Tibial nerve (tissue), 4 donors: Measurements from ENCODE around the gene SRPK3. TPM values are rescaled to one million over a fixed set of nuclear protein-coding genes. Genes with fewer than 3 reads are reported as not detected.

Experiments used
- DNase-seq, 2 donors: peaks; one replicate each; pipeline ENCODE4 v3.0.0-alpha.2; 2019; ENCODE audit warnings: low spot score in 2 of 2
- H3K27ac ChIP-seq, 4 donors: fragments of 200-600 bp; sonication (generic) in 3 of 4; one replicate each; pipeline ENCODE4 v1.5.1; 2017 to 2019; ENCODE audit warnings: mild to moderate bottlenecking in 1 of 4
- H3K27me3 ChIP-seq, 2 donors: fragments of 200-600 bp; sonication (generic) in 1 of 2; one replicate each; pipeline versions ENCODE4 v1.5.1 to v1.6.0; 2017 to 2019
- H3K36me3 ChIP-seq, 3 donors: fragments of 200-600 bp; sonication (generic); one replicate each; pipeline ENCODE4 v1.5.1; 2018 to 2019
- H3K4me1 ChIP-seq, 4 donors: fragments of 200-600 bp; sonication (generic) in 3 of 4; one replicate each; pipeline ENCODE4 v1.5.1; 2017 to 2019
- H3K4me3 ChIP-seq, 4 donors: fragments of 200-600 bp; sonication (generic) in 3 of 4; one replicate each; pipeline ENCODE4 v1.5.1; 2017 to 2019; ENCODE audit warnings: mild to moderate bottlenecking in 1 of 4, moderate library complexity in 1 of 4
- H3K9me3 ChIP-seq, 4 donors: fragments of 200-600 bp; sonication (generic) in 3 of 4; one replicate each; pipeline ENCODE4 v1.5.1; 2017 to 2019
- CTCF ChIP-seq, 5 experiments: fragments of 200-600 bp in 3 of 5; fragments of 450-650 bp in 2 of 5; sonication (generic) in 3 of 5; IDR thresholded peaks; one replicate each; pipeline ENCODE4 v1.5.1; 2016 to 2019; ENCODE audit warnings: antibody characterized with exemption in 5 of 5, mild to moderate bottlenecking in 3 of 5, moderate library complexity in 2 of 5
- EP300 ChIP-seq, 2 donors: sonication (generic); formaldehyde crosslinking; IDR thresholded peaks; one replicate each; pipeline ENCODE4 v1.6.1; 2017; ENCODE audit warnings: antibody characterized with exemption in 2 of 2, mild to moderate bottlenecking in 1 of 2
- POLR2A ChIP-seq, 2 donors: fragments of 450-650 bp; IDR thresholded peaks; one replicate each; pipeline ENCODE4 v1.6.1; 2017; ENCODE audit warnings: antibody characterized with exemption in 2 of 2, mild to moderate bottlenecking in 2 of 2, moderate library complexity in 2 of 2
- WGBS, 2 donors: methylation state at CpG; one replicate each; pipeline ENCODE4 v1.1.5; 2018; 5-methylcytosine and 5-hydroxymethylcytosine counted together
- total RNA-seq, 4 donors: library from RNA; depleted of rRNA; stranded (reverse); fragments of >200 nt; gene quantifications; one replicate each; pipeline ENCODE4 v1.1.0, GENCODE V29; 2016

SRPK3 gene
- total RNA-seq, 4 donors from 2014 or later, result 0.87 to 5.1 (median 1.4) TPM

- Histone ChIP-seq H3K36me3 (peaks cover 0 to 20% (median 0%) of the 10 kb centered on the region in 3 donors), H3K9me3 (no peaks in the 10 kb centered on the region), H3K4me3 (no peak overlapping the region), H3K27me3 (peaks cover 0 to 4% of the 10 kb centered on the region in 2 donors), H3K4me1 (peaks cover 0 to 26% (median 11%) of the 10 kb centered on the region in 4 donors), H3K27ac (peak overlapping the region in 1 of 4 donors; percentile 37)
- 49 to 70% methylated on average over 6 to 15 of the region's 22 CpGs for WGBS, 2 donors
- TF ChIP-seq POLR2A (IDR thresholded peaks at IDR 0.05) (no peak), CTCF (IDR thresholded peaks at IDR 0.05) (no peak), EP300 (IDR thresholded peaks at IDR 0.05) (no peak)
- DNase-seq, result no peak
These were observed 4.2 kb upstream of the SRPK3 start for GRCh38 chrX:153776611-153777045.

DNA sequence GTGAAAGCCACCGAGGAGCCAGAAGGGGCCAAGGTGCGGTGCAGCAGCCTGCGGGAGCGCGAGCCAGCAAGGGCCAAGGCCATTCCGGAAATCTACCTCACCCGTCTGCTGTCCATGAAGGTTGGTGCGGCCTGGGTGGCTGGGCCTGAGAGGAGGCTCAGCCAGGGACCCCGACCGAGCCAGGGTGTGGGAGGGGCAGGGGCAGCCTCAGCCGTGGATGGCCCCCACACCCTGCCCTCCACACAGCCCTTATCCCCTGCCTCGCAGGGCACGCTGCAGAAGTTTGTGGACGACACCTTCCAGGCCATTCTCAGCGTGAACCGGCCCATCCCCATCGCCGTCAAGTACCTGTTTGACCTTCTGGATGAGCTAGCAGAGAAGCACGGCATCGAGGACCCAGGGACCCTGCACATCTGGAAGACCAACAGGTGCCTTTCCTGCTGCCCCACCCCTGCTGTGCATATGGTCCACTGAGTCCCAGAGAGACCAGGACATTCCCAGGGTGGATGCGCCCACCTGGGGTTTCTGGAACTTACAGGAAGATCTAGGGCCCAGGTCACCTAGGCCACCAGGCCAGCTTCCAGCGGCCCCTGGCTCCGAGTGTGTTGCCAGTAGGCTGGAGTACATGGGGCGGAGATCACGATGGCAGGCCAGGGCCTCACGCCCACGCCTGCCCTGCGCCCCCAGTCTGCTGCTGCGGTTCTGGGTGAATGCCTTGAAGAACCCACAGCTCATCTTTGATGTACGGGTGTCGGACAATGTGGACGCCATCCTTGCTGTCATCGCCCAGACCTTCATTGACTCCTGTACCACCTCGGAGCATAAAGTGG, 3.4 kb upstream of the SRPK3 start:
- H3K36me3 ChIP-seq, result peaks cover 0 to 20% (median 0%) of the 10 kb centered on the region in 3 donors
- peaks cover 0 to 4% of the 10 kb centered on the region in 2 donors for H3K27me3 ChIP-seq
- H3K4me1 ChIP-seq, result peaks cover 0 to 23% (median 11%) of the 10 kb centered on the region in 4 donors
- no peak for DNase-seq
- H3K27ac ChIP-seq, result peak overlapping the region in 1 of 4 donors; percentile 37
- H3K9me3 ChIP-seq, result no peaks in the 10 kb centered on the region
- H3K4me3 ChIP-seq, result no peak overlapping the region
- 80 to 91% methylated on average over 2 to 21 of the region's 34 CpGs for WGBS, 2 donors
- TF ChIP-seq EP300 (IDR thresholded peaks at IDR 0.05) (no peak), POLR2A (IDR thresholded peaks at IDR 0.05) (no peak), CTCF (IDR thresholded peaks at IDR 0.05) (no peak)

- DNase-seq, result no peak
- Histone ChIP-seq H3K36me3 (peaks cover 0 to 20% (median 0%) of the 10 kb centered on the region in 3 donors), H3K27ac (peak overlapping the region in 1 of 4 donors; percentile 37), H3K4me3 (no peak overlapping the region), H3K9me3 (no peaks in the 10 kb centered on the region), H3K4me1 (peaks cover 0 to 24% (median 11%) of the 10 kb centered on the region in 4 donors), H3K27me3 (peaks cover 0 to 4% of the 10 kb centered on the region in 2 donors)
- WGBS, 2 donors, result 48 to 69% methylated on average over 8 to 17 of the region's 17 CpGs
- TF ChIP-seq POLR2A (IDR thresholded peaks at IDR 0.05) (no peak), CTCF (IDR thresholded peaks at IDR 0.05) (no peak), EP300 (IDR thresholded peaks at IDR 0.05) (no peak)
These were observed 2.7 kb upstream of the SRPK3 start for GRCh38 chrX:153778181-153778580.

DNA sequence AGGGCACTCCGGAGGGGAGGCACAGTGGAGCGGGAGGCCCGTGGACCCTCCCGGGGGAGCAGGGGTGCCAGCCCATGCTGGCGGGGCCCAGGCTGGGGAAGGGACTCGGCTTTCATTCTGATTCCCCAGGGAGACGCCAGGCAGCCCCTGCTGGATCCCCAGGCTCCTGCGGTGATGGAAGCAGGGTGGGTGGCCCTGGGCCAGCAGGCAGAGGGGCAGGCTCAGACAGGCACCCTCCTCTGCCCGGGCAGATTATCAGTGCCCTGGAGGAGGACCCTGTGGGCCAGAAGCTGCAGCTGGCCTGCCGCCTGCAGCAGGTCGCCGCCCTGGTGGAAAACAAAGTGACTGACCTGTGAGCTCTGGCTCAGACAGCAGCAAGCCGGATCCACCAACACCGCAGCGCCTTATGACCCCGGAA, 2.1 kb upstream of the SRPK3 start:
- WGBS, 2 donors, result 60 to 79% methylated on average over 1 to 14 of the region's 16 CpGs
- TF ChIP-seq CTCF (IDR thresholded peaks at IDR 0.05) (no peak), POLR2A (IDR thresholded peaks at IDR 0.05) (no peak), EP300 (IDR thresholded peaks at IDR 0.05) (no peak)
- peaks cover 0 to 25% (median 0%) of the 10 kb centered on the region in 3 donors for H3K36me3 ChIP-seq
- peaks cover 0 to 24% (median 11%) of the 10 kb centered on the region in 4 donors for H3K4me1 ChIP-seq
- H3K4me3 ChIP-seq, result no peak overlapping the region
- H3K27me3 ChIP-seq, result peaks cover 0 to 4% of the 10 kb centered on the region in 2 donors
- H3K27ac ChIP-seq, result peak overlapping the region in 1 of 4 donors; percentile 37
- no peaks in the 10 kb centered on the region for H3K9me3 ChIP-seq
- no peak for DNase-seq
